Measurements from ENCODE around the gene UNC45A. TPM values are rescaled to one million over a fixed set of nuclear protein-coding genes. Genes with fewer than 3 reads are reported as not detected.

The UNC45A gene
- total and polyA plus RNA-seq, 2 experiments from 2014 or later: 58.6 to 75.8 TPM

GRCh38 chr15:90945091-90945490 is 10.0 kb downstream of the UNC45A start:
- Histone ChIP-seq H2AFZ (no peak overlapping the region), H3F3A (ENCODE audit: insufficient read depth) (no peaks in the 10 kb centered on the region), H3K79me2 (ENCODE audit: insufficient read depth) (no peaks in the 10 kb centered on the region), H3K9me2 (ENCODE audit: insufficient read depth) (no peaks in the 10 kb centered on the region), H3K9me3 (ENCODE audit: low read depth) (no peaks in the 10 kb centered on the region), H3K36me3 (ENCODE audit: low read depth) (peaks cover 43% of the 10 kb centered on the region), H4K20me1 (ENCODE audit: insufficient read depth) (no peaks in the 10 kb centered on the region), H3K4me2 (ENCODE audit: unreplicated experiment) (no peak overlapping the region), H3K4me1 (ENCODE audit: insufficient read depth) (no peaks in the 10 kb centered on the region), H3K27me3 (replicated peaks; ENCODE audit: insufficient read depth) (no peaks in the 10 kb centered on the region), H3K4me3 (no peak overlapping the region), H3K27ac (no peak overlapping the region), H3K9ac (no peak overlapping the region)
- no peak for TF ChIP-seq EZH2 (IDR thresholded peaks at IDR 0.05; ENCODE audit: insufficient read depth, poor library complexity, severe bottlenecking)
- TF ChIP-seq EZH2phosphoT487 (IDR thresholded peaks at IDR 0.05; ENCODE audit: insufficient read depth, low read depth): no peak
- in situ Hi-C loops (cut with MboI): no loop called here
- 96 to 98% methylated on average over 7 of the region's 7 CpGs for WGBS, 2 experiments (ENCODE audit: low coverage in 1 of 2, low lambda C conversion rate in 2 of 2, missing lambda C conversion rate in 2 of 2)
- DNase-seq: no peak

GRCh38 chr15:90946538-90946937 is 11.5 kb downstream of the UNC45A start:
- no peak overlapping the region for H3K9ac ChIP-seq
- no peaks in the 10 kb centered on the region for H4K20me1 ChIP-seq (ENCODE audit: insufficient read depth)
- H3K9me3 ChIP-seq (ENCODE audit: low read depth): no peaks in the 10 kb centered on the region
- H2AFZ ChIP-seq: no peak overlapping the region
- no peaks in the 10 kb centered on the region for H3K9me2 ChIP-seq (ENCODE audit: insufficient read depth)
- H3K36me3 ChIP-seq (ENCODE audit: low read depth): peaks cover 30% of the 10 kb centered on the region
- 93% methylated on average over 16 of the region's 16 CpGs for WGBS, 2 experiments (ENCODE audit: low coverage in 1 of 2, low lambda C conversion rate in 2 of 2, missing lambda C conversion rate in 2 of 2)
- no peaks in the 10 kb centered on the region for H3K79me2 ChIP-seq (ENCODE audit: insufficient read depth)
- H3K4me3 ChIP-seq: no peak overlapping the region
- TF ChIP-seq EZH2 (IDR thresholded peaks at IDR 0.05; ENCODE audit: insufficient read depth, poor library complexity, severe bottlenecking) (no peak), EZH2phosphoT487 (IDR thresholded peaks at IDR 0.05; ENCODE audit: insufficient read depth, low read depth) (no peak)
- H3K27ac ChIP-seq: no peak overlapping the region
- no peaks in the 10 kb centered on the region for H3K27me3 ChIP-seq (replicated peaks; ENCODE audit: insufficient read depth)
- H3K4me1 ChIP-seq (ENCODE audit: insufficient read depth): no peaks in the 10 kb centered on the region
- no peak overlapping the region for H3K4me2 ChIP-seq (ENCODE audit: unreplicated experiment)
- no peak for DNase-seq
- H3F3A ChIP-seq (ENCODE audit: insufficient read depth): peaks cover 5% of the 10 kb centered on the region; the same call in 1 of the 2 replicates
- in situ Hi-C loops (cut with MboI): no loop called here

GRCh38 chr15:90946941-90947576 is 12.0 kb downstream of the UNC45A start:
- 93 to 95% methylated on average over 8 of the region's 8 CpGs for whole genome bisulfite sequencing, 2 experiments (ENCODE audit: low coverage in 1 of 2, low lambda C conversion rate in 2 of 2, missing lambda C conversion rate in 2 of 2)
- DNase-seq: no peak
- H3K4me2 ChIP-seq (ENCODE audit: unreplicated experiment): no peak overlapping the region
- H3K36me3 ChIP-seq (ENCODE audit: low read depth): peaks cover 28% of the 10 kb centered on the region
- H2AFZ ChIP-seq: no peak overlapping the region
- in situ Hi-C loops (cut with MboI): no loop called here
- no peaks in the 10 kb centered on the region for H3K27me3 ChIP-seq (replicated peaks; ENCODE audit: insufficient read depth)
- H3K27ac ChIP-seq: no peak overlapping the region
- no peaks in the 10 kb centered on the region for H3K79me2 ChIP-seq (ENCODE audit: insufficient read depth)
- H3K4me1 ChIP-seq (ENCODE audit: insufficient read depth): no peaks in the 10 kb centered on the region
- H3K9ac ChIP-seq: no peak overlapping the region
- H3K4me3 ChIP-seq: no peak overlapping the region
- peaks cover 11% of the 10 kb centered on the region; the same call in 1 of the 2 replicates for H3F3A ChIP-seq (ENCODE audit: insufficient read depth)
- no peaks in the 10 kb centered on the region for H3K9me3 ChIP-seq (ENCODE audit: low read depth)
- no peaks in the 10 kb centered on the region for H4K20me1 ChIP-seq (ENCODE audit: insufficient read depth)
- no peak for TF ChIP-seq EZH2 (IDR thresholded peaks at IDR 0.05; ENCODE audit: insufficient read depth, poor library complexity, severe bottlenecking)
- no peak for TF ChIP-seq EZH2phosphoT487 (IDR thresholded peaks at IDR 0.05; ENCODE audit: insufficient read depth, low read depth)
- no peaks in the 10 kb centered on the region for H3K9me2 ChIP-seq (ENCODE audit: insufficient read depth)

- Histone ChIP-seq H3F3A (ENCODE audit: insufficient read depth) (peaks cover 11% of the 10 kb centered on the region; the same call in 1 of the 2 replicates), H3K36me3 (ENCODE audit: low read depth) (peaks cover 22% of the 10 kb centered on the region), H2AFZ (no peak overlapping the region), H3K9me2 (ENCODE audit: insufficient read depth) (no peaks in the 10 kb centered on the region), H3K27ac (no peak overlapping the region), H3K4me2 (ENCODE audit: unreplicated experiment) (no peak overlapping the region), H3K4me3 (no peak overlapping the region), H3K9me3 (ENCODE audit: low read depth) (no peaks in the 10 kb centered on the region), H3K79me2 (ENCODE audit: insufficient read depth) (no peaks in the 10 kb centered on the region), H3K9ac (no peak overlapping the region), H3K4me1 (ENCODE audit: insufficient read depth) (no peaks in the 10 kb centered on the region), H4K20me1 (ENCODE audit: insufficient read depth) (no peaks in the 10 kb centered on the region), H3K27me3 (replicated peaks; ENCODE audit: insufficient read depth) (no peaks in the 10 kb centered on the region)
- TF ChIP-seq EZH2 (IDR thresholded peaks at IDR 0.05; ENCODE audit: insufficient read depth, poor library complexity, severe bottlenecking) (no peak), EZH2phosphoT487 (IDR thresholded peaks at IDR 0.05; ENCODE audit: insufficient read depth, low read depth) (no peak)
- 93% methylated on average over 18 of the region's 18 CpGs for WGBS, 2 experiments (ENCODE audit: low coverage in 1 of 2, low lambda C conversion rate in 2 of 2, missing lambda C conversion rate in 2 of 2)
- in situ Hi-C loops (cut with MboI): no loop called here
- no peak for DNase-seq
These were observed 12.7 kb downstream of the UNC45A start for GRCh38 chr15:90947577-90948357.
